Right kidney (tissue), 1 donor: ENCODE results near the gene DRAM1.
"Not testable (repeated sequence)": the region's sequence is repeated elsewhere in the genome, so short reads cannot be mapped to it uniquely, and the experiment has no call there.

Source experiments
- DNase-seq: peaks from one replicate; pipeline ENCODE4 v3.0.0-alpha.2; 2016

Gene DRAM1

DNA sequence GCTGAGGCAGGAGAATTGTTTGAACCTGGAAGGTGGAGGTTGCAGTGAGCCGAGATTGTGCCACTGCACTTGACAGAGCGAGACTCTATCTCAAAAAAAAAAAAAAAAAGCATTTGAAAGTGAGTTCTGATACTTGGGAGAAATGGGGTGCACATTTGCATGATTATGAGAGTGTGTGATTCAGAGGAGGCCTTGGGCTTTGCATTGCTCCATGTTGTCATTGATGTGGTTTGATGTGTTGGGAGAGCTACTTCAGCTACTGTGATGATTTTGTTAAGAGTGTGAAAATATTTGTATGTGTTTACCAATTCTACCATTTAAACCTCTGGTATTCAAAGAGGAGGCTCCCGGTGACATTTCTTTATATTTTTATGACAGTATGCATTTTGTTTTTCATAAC, 24.4 kb downstream of the DRAM1 start:
- DNase-seq, result no peak

GRCh38 chr12:101902641-101903040, 25.3 kb downstream of the DRAM1 start:
- no peak for DNase-seq

DNA sequence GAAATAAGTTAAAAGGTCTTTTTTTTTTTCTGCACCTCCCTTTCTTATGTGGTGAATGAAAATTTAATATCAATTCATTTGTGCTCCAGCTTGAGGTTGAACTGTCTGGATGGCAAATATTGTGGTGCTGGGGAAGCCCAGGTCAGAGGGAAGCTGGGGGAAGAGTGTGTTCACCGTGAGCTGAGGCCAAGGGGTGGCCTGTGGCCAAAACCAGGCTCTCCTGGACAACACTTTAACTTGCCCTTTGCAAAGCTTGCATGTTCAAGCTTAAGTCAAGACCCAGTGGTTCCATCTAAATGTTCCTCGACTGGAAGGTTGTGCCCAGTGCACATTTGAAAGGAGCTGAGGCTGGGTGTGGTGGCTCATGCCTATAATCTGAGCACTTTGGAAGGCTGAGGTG, 28.8 kb downstream of the DRAM1 start:
- DNase-seq, result no peak

DNA sequence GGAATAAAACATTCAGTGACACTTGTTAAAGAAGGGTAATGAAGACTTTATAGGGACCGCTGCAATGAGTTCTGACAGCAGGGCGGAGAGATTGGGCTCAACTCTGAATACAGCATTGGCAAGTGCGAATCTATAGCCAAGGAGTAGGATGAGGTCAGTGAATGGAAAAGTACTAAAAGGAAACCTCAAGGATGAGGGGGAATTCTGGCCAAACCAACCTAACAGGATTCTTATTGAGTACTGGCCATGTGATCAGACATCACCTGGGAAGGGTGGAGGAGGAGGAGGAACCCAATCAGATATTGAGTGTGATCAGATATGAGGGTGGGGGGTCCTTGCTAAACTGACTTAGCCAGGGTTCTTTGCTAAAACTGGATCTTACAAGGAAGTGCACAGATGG, 31.0 kb downstream of the DRAM1 start:
- no peak for DNase-seq

GRCh38 chr12:101909646-101910045, 32.3 kb downstream of the DRAM1 start:
- DNase-seq, result no peak

DNA sequence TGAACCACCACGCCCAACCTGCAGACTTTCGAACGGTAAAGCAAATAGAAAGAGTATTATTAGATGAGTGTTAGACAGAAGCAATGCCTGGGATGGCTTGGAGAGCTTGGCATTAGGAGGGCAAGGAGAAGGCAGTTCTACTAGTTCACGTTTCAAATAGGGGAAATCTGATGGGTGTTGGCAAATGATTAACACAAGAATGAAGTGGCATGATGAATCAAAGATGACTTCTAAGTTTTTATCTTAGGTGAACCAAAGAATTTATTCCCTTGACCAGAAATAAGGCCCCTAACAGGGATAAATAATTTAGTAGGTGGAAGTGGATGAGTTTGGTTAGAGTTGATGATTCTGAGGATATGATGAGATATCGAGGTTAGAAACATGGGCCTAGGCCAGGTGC, 38.5 kb downstream of the DRAM1 start:
- DNase-seq, result no peak

DNA sequence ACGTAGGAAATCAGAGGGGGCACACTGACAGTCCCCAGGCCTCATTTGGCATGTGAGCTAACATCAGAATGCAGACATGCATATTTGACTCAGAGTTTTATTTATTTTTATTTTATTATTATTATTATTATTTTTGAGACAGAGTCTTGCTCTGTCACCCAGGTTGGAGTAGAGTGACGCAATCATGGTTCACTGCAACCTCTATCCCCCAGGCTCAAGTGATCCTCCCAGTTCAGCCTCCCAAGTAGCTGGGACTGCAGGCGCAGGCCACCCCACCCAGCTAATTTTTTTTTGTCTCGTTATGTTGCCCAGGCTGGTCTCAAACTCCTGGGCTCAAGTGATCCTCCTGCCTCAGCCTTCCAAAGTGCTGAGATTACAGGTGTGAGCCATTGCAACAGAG, 41.4 kb downstream of the DRAM1 start:
- DNase-seq, result not testable (repeated sequence)

- DNase-seq, result no peak
These were observed 42.1 kb downstream of the DRAM1 start for GRCh38 chr12:101919447-101919846.

DNA sequence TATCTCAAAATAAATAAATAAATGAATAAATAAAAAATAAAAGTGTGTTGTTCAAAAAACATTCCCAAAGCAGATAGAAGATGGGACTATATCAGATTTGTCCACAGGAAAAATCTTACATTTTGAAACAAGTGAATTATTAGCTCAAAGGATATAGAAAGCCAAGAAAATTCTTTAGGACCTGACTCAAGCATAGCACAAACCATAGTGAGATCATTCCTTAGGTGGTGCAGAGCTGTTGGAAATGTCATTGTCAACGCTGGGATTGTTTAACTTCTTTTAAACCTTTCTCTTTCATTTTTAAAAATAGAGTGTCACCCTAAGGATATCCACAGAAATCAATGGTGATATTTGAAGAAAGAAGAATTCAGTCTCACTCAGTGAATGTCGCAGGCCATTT, 43.5 kb downstream of the DRAM1 start:
- DNase-seq, result no peak

DNA sequence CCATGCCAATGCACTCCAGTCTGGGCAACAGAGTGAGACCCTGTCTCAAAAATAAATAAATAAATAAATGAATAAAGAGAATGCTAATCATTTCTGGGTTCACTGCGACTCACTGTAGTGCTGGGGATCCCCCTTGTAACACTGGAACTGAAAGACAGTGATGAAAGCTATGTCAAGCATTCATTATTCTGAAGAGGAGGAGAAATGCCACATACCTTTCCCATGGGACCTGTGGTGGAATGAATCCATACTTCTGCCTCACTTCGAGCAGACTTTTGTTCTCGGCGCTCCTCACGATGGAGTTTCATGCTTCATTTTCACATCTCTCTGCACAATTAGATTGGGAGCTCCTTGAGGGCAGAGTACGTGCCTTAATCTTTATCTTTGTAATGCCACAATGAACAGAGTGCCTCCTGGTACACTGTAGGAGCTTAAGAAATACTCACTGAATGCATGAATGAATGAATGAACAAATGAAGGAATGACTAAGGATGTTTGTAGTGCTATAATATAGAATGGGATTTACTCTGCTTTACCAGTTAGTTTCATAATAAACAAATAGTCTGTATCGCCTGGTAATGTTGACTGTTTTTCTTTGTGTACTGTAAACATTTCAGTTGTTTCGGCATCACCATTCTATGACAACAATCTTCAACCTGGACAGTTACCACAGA, 45.8 kb downstream of the DRAM1 start:
- DNase-seq, result no peak

GRCh38 chr12:101924618-101925017, 47.2 kb downstream of the DRAM1 start:
- no peak for DNase-seq

GRCh38 chr12:101925361-101925760, 48.0 kb downstream of the DRAM1 start:
- no peak for DNase-seq

DNA sequence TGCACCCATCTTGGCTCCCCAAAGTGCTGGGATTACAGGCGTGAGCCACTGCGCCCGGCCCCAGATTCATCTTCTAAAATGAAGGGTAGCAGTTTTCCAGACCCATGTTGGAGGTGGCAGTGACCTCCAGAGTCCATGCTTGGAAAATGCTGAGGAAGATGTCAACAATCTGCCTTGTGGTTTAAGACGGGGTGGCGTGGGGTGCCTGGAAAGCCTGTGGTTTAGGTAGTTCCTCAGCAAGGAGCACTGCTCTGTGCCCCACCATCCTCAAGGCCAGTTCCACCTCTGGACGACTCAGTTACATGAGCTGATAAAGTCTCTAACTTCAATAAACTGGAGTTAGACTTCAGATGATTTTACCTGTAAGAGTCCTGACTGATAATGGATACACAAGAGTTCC, 48.6 kb downstream of the DRAM1 start:
- no peak for DNase-seq

DNA sequence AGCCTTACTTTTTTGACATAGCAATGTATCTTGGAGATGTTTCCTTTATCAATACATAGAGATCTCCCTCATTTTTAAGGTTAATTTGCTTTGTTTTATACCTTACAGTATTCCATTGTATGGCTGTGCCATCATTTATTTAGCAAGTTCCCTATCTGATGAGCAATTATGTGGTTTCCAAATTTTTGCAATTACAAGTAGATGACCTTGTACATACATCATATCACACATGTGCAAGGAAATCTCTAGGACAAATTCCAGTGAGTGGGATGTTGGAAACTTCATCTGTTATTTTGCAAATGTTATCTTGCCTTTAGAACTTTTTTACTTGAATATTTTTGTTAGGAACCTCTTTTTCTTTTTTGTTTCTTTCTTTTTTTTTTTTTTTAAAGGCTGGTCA, 49.7 kb downstream of the DRAM1 start:
- DNase-seq, result no peak

GRCh38 chr12:101927999-101928398, 50.6 kb downstream of the DRAM1 start:
- DNase-seq, result no peak

DNA sequence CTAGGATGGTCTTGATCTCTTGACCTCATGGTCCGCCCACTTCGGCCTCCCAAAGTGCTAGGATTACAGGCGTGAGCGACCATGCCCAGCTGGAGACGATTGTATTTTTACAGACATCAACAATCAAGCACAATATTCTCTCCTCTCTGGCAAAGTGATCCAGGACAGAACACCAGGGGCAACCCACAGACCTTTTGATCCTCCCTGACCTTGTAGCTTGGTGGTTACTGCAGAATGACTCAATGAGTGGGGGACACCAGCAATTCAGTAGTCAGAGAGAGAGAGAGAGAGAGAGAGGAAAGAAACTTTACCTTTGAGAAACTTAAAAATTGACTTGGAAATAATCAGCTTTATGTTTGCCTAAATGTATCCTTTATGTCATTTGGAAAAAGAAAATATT, 51.2 kb downstream of the DRAM1 start:
- DNase-seq, result no peak

GRCh38 chr12:101929365-101930041, 52.1 kb downstream of the DRAM1 start:
- DNase-seq, result no peak

DNA sequence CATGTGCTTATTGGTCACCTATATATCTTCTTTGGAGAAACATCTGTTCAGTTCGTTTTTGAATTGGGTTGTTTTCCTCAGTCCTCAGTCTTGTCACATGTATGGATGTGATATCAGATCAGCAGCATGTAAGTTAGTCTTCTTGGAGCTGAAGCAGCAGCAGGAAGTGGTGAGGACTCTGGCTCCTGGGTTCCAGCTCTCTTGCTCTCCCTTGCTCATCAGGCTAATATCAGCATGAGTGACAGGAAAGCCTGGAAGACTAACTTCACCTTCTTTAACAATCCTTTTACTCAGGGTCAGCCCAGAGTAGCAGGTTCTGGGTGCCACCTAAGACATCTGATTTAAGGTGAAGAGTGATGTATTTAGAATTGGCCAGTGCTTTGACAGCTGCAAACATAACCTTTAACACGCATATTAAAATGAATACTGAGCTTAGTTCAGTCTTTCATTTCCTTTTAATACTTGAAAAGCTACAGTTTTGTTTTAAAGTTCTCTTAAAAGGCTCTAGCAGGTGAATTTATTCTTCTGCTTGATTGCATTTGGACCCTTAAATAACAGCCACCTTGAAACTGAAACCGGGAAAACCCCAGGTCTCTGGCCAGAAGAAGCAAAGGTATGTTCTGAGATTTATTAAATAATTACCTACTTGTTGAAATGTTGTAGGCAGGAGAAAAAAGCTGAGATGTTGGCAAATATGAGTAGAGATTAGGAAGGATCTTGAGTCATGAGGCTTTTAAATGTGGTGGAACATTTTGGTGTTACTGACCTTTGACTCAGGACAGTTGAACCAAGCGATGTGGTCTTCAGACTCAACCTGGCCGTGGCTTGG, 54.3 kb downstream of the DRAM1 start:
- DNase-seq, result no peak

GRCh38 chr12:101933866-101934514, 56.6 kb downstream of the DRAM1 start:
- no peak for DNase-seq

- no peak for DNase-seq
These were observed 58.7 kb downstream of the DRAM1 start for GRCh38 chr12:101935890-101936746.

- DNase-seq, result no peak
These were observed 61.9 kb downstream of the DRAM1 start for GRCh38 chr12:101939306-101939705.

DNA sequence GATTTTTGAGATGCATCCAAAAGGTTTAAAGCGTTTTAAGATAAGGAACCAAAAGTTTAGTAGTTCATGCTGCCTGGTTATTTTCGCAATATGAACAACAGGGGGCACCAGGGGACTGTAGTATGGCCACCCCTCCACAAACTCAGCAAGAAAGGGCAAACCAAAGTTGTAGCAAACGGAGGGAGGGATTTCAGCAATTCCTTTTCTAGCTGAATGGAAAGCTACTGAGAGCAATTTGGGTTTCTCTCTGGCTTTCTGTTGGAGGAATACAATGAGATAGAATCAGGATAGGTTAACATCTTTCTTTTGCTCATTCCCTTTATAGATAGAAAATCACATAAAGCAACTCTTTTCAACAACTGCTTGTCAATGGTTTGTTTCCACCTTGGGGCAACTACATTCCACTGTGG, 62.5 kb downstream of the DRAM1 start:
- DNase-seq, result peak; percentile 29
